Stimulated activated effector memory CD8-positive, alpha-beta T cell treated with anti-CD3 and anti-CD28 coated beads, Interleukin-12 subunit alpha, Interleukin-12 subunit beta, amount 100 ng/mL, for 72 hours (primary cell): ENCODE data around the gene MAD1L1.

Source experiments
- ATAC-seq: fragments of 150-1000 bp; cut with Tn5 transposase; 2 replicates; pipeline ENCODE4 v1.10.0; 2021
- DNase-seq, 2 donors: peaks; one replicate each; pipeline ENCODE4 v3.0.0; 2021 to 2022; ENCODE audit warnings: low spot score in 2 of 2
- H3K27ac Mint-ChIP-seq: one replicate; pipeline ENCODE4 v1.8.0; 2022; ENCODE audit warnings: mild to moderate bottlenecking, mixed read lengths
- H3K36me3 Mint-ChIP-seq: one replicate; pipeline ENCODE4 v1.8.0; 2022; ENCODE audit warnings: mild to moderate bottlenecking, mixed read lengths
- H3K4me1 Mint-ChIP-seq: one replicate; pipeline ENCODE4 v1.8.0; 2022; ENCODE audit warnings: mixed read lengths
- H3K4me3 Mint-ChIP-seq: one replicate; pipeline ENCODE4 v1.8.0; 2022; ENCODE audit warnings: mild to moderate bottlenecking, mixed read lengths
- H3K9me3 Mint-ChIP-seq: one replicate; pipeline ENCODE4 v1.8.0; 2022; ENCODE audit warnings: mixed read lengths

The MAD1L1 gene

GRCh38 chr7:2007551-2007950, 225.2 kb downstream of the MAD1L1 start:
- Mint-ChIP-seq H3K36me3 (peaks cover 5% of the 10 kb centered on the region), H3K27ac (no peak overlapping the region), H3K4me3 (no peak overlapping the region), H3K9me3 (no peaks in the 10 kb centered on the region), H3K4me1 (peaks cover 18% of the 10 kb centered on the region)
- no peak for ATAC-seq
- no peak for DNase-seq

DNA sequence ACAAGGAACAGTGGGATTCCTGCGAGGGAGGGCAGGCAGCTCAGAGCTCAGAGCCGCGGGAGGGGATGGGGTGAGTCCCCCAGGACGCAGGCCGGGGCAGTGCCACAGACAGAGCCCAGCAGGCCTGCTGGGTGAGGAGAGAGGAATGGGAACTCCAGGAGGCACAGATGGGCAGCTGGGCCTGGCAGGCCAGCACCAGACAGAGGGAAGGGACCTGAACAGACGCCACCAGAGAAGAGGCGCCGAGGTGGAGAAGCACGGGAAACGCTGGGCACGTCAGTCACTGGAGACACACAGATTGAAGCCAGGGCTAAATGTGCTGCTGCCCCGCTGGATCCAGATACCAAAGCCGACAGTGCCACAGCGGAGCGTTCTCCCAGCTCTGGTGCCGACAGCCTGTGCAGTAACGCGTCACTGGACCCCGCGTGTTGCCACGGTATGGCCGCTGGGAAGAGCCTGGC, 225.8 kb downstream of the MAD1L1 start:
- Mint-ChIP-seq H3K9me3 (no peaks in the 10 kb centered on the region), H3K36me3 (no peaks in the 10 kb centered on the region), H3K4me1 (peaks cover 12% of the 10 kb centered on the region), H3K27ac (no peak overlapping the region), H3K4me3 (no peak overlapping the region)
- no peak for ATAC-seq
- DNase-seq: no peak

DNA sequence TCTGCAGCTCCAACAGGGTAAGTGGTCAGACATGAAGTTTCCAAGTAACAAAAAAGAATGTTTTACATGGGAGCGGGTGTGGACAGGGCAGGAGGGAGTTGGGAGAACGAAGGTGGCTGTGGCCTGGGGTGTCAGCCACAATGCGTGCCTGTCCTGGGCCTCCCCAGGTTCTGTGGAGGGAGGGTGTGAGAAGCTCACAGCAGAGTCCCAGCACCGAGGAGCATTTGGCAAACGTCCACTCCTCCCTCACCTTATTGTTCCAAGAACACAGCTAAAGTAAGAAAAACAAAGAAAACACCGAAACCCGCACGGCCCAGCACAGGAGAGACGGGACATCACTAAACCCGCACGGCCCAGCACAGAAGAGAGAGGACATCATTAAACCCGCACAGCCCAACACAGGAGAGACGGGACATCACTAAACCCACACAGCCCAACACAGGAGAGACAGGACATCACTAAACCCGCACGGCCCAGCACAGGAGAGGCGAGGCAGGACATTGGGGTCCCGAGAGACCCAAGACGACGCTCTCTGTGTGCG, 226.4 kb downstream of the MAD1L1 start:
- no peaks in the 10 kb centered on the region for H3K9me3 Mint-ChIP-seq
- H3K36me3 Mint-ChIP-seq: no peaks in the 10 kb centered on the region
- H3K4me1 Mint-ChIP-seq: peaks cover 12% of the 10 kb centered on the region
- ATAC-seq (no peak), DNase-seq (no peak)
- H3K27ac Mint-ChIP-seq: peak overlapping the region; percentile 67
- no peak overlapping the region for H3K4me3 Mint-ChIP-seq

- H3K4me3 Mint-ChIP-seq: no peak overlapping the region
- no peak for ATAC-seq
- no peak for DNase-seq
- peak overlapping the region; percentile 67 for H3K27ac Mint-ChIP-seq
- no peaks in the 10 kb centered on the region for H3K36me3 Mint-ChIP-seq
- no peaks in the 10 kb centered on the region for H3K9me3 Mint-ChIP-seq
- peaks cover 14% of the 10 kb centered on the region for H3K4me1 Mint-ChIP-seq
Observed at GRCh38 chr7:2005786-2006185, 227.0 kb downstream of the MAD1L1 start.

- ATAC-seq (no peak), DNase-seq (no peak)
- Mint-ChIP-seq H3K36me3 (no peaks in the 10 kb centered on the region), H3K27ac (peak overlapping the region; percentile 67), H3K9me3 (no peaks in the 10 kb centered on the region), H3K4me3 (no peak overlapping the region), H3K4me1 (peaks cover 21% of the 10 kb centered on the region)
Observed at GRCh38 chr7:2004841-2005725, 227.7 kb downstream of the MAD1L1 start.

GRCh38 chr7:2003931-2004812, 228.6 kb downstream of the MAD1L1 start:
- Mint-ChIP-seq H3K4me3 (no peak overlapping the region), H3K27ac (no peak overlapping the region), H3K36me3 (no peaks in the 10 kb centered on the region), H3K9me3 (no peaks in the 10 kb centered on the region), H3K4me1 (peaks cover 28% of the 10 kb centered on the region)
- ATAC-seq: no peak
- DNase-seq: no peak

DNA sequence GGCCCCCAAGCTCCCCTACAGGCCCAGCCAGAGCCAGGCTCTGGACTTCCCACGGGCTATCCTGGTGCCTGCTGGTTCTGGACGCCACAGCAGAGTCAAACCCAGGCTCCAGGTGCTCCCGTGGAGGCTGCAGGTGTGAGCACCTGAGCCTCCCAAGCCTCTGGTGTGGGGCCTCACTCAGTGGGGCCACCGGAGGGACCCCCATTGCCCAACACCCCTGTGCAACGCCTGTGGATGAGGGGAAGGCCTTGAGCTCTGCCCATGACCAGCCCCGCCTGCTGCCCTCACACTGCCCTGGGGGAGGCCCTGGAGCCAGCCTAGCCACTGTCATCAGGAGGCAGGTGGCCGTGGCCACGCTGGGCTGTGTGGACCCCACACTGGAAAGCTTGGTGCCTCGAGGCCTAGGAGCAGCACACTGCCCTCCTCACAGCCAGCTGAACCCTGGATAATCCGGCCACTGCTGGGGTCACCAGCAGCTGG, 229.3 kb downstream of the MAD1L1 start:
- Mint-ChIP-seq H3K36me3 (no peaks in the 10 kb centered on the region), H3K4me1 (peaks cover 28% of the 10 kb centered on the region), H3K9me3 (no peaks in the 10 kb centered on the region), H3K4me3 (no peak overlapping the region), H3K27ac (no peak overlapping the region)
- DNase-seq: no peak
- ATAC-seq: peak; percentile 7

- DNase-seq: no peak
- H3K9me3 Mint-ChIP-seq: no peaks in the 10 kb centered on the region
- no peaks in the 10 kb centered on the region for H3K36me3 Mint-ChIP-seq
- ATAC-seq: no peak
- no peak overlapping the region for H3K4me3 Mint-ChIP-seq
- peaks cover 28% of the 10 kb centered on the region for H3K4me1 Mint-ChIP-seq
- no peak overlapping the region for H3K27ac Mint-ChIP-seq
Observed at GRCh38 chr7:2002561-2003450, 229.9 kb downstream of the MAD1L1 start.

- Mint-ChIP-seq H3K27ac (no peak overlapping the region), H3K9me3 (no peaks in the 10 kb centered on the region), H3K36me3 (no peaks in the 10 kb centered on the region), H3K4me1 (peaks cover 28% of the 10 kb centered on the region), H3K4me3 (no peak overlapping the region)
- no peak for DNase-seq
- ATAC-seq: no peak
Observed at GRCh38 chr7:2001601-2002442, 230.9 kb downstream of the MAD1L1 start.

- no peak overlapping the region for H3K4me3 Mint-ChIP-seq
- peaks cover 19% of the 10 kb centered on the region for H3K4me1 Mint-ChIP-seq
- DNase-seq: no peak
- peak overlapping the region; percentile 70 for H3K27ac Mint-ChIP-seq
- ATAC-seq: no peak
- H3K36me3 Mint-ChIP-seq: no peaks in the 10 kb centered on the region
- no peaks in the 10 kb centered on the region for H3K9me3 Mint-ChIP-seq
Observed at GRCh38 chr7:2000746-2001321, 231.9 kb downstream of the MAD1L1 start.

DNA sequence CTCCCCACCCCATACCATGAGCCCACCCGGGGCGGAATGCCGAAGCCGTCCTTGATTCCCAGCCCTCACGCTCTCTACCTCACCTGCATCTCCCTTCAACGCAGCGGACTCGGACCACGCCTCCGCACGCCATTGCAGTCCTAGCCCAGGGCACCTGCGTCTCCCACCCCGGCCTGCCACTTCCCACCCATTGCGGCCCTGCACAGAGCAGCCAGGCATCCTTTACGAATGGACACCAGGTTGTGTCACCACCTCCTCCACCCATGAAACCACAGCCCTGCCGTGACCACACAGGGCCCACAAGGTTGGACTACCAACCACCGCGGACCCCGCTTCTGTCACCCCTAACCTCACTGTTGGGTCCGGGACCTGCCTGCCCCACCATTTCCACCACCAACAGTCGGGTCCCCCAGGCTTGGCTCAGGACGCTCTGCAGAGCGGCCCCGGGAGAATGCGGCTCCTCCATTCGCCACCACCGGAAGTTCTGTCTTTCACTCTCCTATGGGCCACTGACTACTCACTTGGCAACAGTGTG, 232.5 kb downstream of the MAD1L1 start:
- DNase-seq (no peak), ATAC-seq (no peak)
- Mint-ChIP-seq H3K36me3 (no peaks in the 10 kb centered on the region), H3K4me1 (peaks cover 15% of the 10 kb centered on the region), H3K4me3 (no peak overlapping the region), H3K27ac (peak overlapping the region; percentile 70), H3K9me3 (no peaks in the 10 kb centered on the region)

GRCh38 chr7:1999278-1999984, 233.3 kb downstream of the MAD1L1 start:
- Mint-ChIP-seq H3K9me3 (no peaks in the 10 kb centered on the region), H3K36me3 (no peaks in the 10 kb centered on the region), H3K4me3 (no peak overlapping the region), H3K4me1 (peaks cover 15% of the 10 kb centered on the region), H3K27ac (peak overlapping the region; percentile 70)
- ATAC-seq (no peak), DNase-seq (no peak)

GRCh38 chr7:1998146-1998545, 234.6 kb downstream of the MAD1L1 start:
- Mint-ChIP-seq H3K36me3 (no peaks in the 10 kb centered on the region), H3K27ac (no peak overlapping the region), H3K4me3 (no peak overlapping the region), H3K9me3 (no peaks in the 10 kb centered on the region), H3K4me1 (peaks cover 22% of the 10 kb centered on the region)
- ATAC-seq: no peak
- no peak for DNase-seq
